Mucosa of descending colon (tissue), 3 donors: ENCODE data around the gene MRPL32. TPM values are rescaled to one million over a fixed set of nuclear protein-coding genes. Genes with fewer than 3 reads are reported as not detected.

Experiments used
- ATAC-seq: fragments of 200-7000 bp; cut with Tn5 transposase; one replicate; pipeline ENCODE4 v1.9.1; 2020; ENCODE audit warnings: mild to moderate bottlenecking, moderate library complexity
- DNase-seq, 3 donors: peaks; one replicate each; pipeline ENCODE4 v3.0.0-alpha.2; 2020
- H3K36me3 ChIP-seq: fragments of 200-600 bp; one replicate; pipeline ENCODE4 v1.8.0; 2021; ENCODE audit warnings: low read depth, mild to moderate bottlenecking
- H3K4me1 ChIP-seq: fragments of 200-600 bp; one replicate; pipeline ENCODE4 v1.8.0; 2021; ENCODE audit warnings: low read depth, mild to moderate bottlenecking
- H3K4me3 ChIP-seq: fragments of 200-600 bp; one replicate; pipeline ENCODE4 v1.8.0; 2021; ENCODE audit warnings: mild to moderate bottlenecking
- H3K9me3 ChIP-seq: fragments of 200-600 bp; one replicate; pipeline ENCODE4 v1.8.0; 2021; ENCODE audit warnings: mild to moderate bottlenecking
- intact Hi-C, 2 donors: fragments of 100-400 bp; cut with DNase I in 1 of 2; cut with micrococcal nuclease in 1 of 2; formaldehyde crosslinking; loops; one replicate each; pipeline versions ENCODE4 v1.11.0 to v1.11.1; 2022; cut with DNase I, micrococcal nuclease
- total RNA-seq, 3 donors: library from RNA; stranded (reverse); fragmentation: NEBNext Ultra II Directional in 2 of 3; extraction: Animal tissue kit (Norgen Biotek cat#: 25700) in 2 of 3; gene quantifications; one replicate each; pipeline versions ENCODE4 v1.2.1 to v1.2.4, GENCODE V29; 2021 to 2023
- TF ChIP-seq, protein P1 (sequence below): fragments of 200-600 bp; IDR thresholded peaks from one replicate; pipeline ENCODE4 v1.8.0; 2022; ENCODE audit warnings: antibody characterized with exemption, mild to moderate bottlenecking
- donor health status: DM: no; HTN: no; CAD: no; lungs with moderate emphysema.
- donor health status: DM: no; HTN: no; CAD: no.
- donor health status: DM: no; HTN: yes; CAD: no.

MRPL32 gene
- total RNA-seq, 3 donors from 2014 or later, result 32.2 to 44.4 (median 44.1) TPM

DNA sequence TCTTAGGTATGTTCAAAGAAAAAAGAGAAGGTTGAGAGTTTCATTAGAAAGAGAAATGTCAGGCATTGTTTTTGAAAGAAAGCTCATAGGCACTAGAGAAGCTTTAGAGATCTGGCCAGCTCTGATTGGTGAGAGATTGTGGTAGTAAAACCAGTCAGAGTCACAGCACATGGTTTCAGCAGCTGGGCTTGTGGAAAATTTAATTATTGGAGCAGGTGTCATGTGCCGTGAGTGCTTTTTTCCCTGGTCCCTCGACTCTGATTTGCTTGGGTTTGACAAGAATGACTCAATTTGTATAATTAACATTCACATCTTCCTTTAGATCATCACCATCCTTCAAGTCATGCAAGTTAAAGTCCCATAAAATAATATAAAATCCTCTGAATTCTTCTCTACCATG, 35.2 kb downstream of the MRPL32 start:
- TF ChIP-seq, protein P1, sequence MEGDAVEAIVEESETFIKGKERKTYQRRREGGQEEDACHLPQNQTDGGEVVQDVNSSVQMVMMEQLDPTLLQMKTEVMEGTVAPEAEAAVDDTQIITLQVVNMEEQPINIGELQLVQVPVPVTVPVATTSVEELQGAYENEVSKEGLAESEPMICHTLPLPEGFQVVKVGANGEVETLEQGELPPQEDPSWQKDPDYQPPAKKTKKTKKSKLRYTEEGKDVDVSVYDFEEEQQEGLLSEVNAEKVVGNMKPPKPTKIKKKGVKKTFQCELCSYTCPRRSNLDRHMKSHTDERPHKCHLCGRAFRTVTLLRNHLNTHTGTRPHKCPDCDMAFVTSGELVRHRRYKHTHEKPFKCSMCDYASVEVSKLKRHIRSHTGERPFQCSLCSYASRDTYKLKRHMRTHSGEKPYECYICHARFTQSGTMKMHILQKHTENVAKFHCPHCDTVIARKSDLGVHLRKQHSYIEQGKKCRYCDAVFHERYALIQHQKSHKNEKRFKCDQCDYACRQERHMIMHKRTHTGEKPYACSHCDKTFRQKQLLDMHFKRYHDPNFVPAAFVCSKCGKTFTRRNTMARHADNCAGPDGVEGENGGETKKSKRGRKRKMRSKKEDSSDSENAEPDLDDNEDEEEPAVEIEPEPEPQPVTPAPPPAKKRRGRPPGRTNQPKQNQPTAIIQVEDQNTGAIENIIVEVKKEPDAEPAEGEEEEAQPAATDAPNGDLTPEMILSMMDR, result no peak
- Histone ChIP-seq H3K4me3 (no peak overlapping the region), H3K9me3 (no peaks in the 10 kb centered on the region), H3K36me3 (no peaks in the 10 kb centered on the region), H3K4me1 (no peaks in the 10 kb centered on the region)
- DNase-seq (no peak), ATAC-seq (no peak)
- intact Hi-C loops, result no loop called here

DNA sequence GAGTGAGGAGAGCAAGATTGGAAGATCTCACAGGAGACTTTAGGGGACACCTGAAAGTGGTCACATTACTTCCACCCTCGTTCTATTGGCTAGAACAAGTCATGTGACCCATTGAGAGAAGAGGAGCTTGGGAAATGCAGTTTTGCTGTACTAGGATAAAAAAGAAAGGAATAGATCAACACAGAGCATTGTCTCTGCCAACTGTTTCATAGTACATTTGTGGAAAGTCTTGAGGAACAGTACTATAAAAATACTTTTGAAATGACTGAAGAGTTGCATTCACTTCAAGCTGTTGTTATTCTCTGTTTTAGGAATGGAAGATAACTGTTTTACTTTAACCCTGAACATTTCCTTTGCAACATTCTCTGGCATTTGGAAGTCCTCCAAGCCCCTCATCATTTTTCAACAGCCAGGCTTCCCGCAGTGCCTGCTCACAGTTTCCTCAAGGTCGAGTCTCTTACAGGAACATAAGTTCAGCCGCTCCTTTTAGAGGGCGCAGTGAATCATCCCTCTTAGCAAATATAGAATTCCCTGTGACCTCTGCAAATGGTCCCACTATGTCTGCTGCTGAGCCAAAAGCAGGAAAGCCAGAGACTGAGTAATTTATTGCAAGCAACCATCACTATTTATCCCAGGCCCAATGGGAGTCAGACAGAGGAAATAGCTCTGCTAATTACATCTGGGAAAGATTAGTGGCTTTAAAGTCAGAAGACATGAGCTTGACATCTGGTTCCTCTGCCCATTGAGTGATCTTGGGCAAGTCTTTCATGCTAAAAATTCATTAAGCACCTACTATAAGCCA, 40.7 kb downstream of the MRPL32 start:
- Histone ChIP-seq H3K4me3 (no peak overlapping the region), H3K9me3 (no peaks in the 10 kb centered on the region), H3K4me1 (no peaks in the 10 kb centered on the region), H3K36me3 (no peaks in the 10 kb centered on the region)
- TF ChIP-seq, protein P1, result no peak
- ATAC-seq (peak; percentile 65), DNase-seq (peak in 1 of 3 donors; percentile 23)
- intact Hi-C loops, result no loop called here

DNA sequence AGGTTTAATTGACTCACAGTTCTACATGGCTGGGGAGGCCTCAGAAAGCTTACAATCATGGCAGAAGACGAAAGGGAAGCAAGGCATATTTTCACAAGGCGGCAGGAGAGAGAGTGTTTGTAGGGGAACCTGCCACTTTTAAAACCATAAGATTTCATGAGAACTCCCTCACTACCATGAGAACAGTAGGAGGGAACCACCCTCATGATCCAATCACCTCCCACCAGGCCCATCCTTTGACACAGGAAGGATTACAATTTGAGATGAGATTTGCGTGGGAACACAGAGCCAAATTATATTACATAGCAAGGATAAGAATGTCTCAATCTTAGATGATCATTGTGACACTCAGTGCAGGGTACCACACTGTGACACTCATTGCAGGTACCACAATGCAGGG, 44.2 kb downstream of the MRPL32 start:
- DNase-seq (no peak), ATAC-seq (no peak)
- intact Hi-C loops, result no loop called here
- Histone ChIP-seq H3K4me1 (no peaks in the 10 kb centered on the region), H3K9me3 (no peaks in the 10 kb centered on the region), H3K36me3 (no peaks in the 10 kb centered on the region), H3K4me3 (no peak overlapping the region)
- TF ChIP-seq, protein P1, result no peak

DNA sequence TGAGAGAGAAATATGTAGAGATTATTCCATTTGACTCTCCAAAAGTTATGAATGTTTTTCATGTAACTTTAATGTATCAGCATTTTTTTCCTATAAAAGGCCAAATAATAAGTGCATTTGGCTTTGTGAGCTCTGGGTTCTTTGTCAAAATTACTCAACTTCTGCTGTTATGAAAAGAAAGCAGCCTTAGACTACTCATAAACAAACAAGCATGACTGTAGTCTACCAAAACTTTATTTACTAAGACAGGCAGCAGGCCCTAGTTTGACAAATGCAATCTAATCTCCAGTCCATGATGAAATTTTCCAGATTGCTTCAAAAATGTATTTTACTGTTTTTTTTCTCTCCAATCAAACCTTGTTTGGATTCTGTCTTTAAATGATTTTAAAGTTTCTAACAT, 46.3 kb downstream of the MRPL32 start:
- no peaks in the 10 kb centered on the region for H3K4me1 ChIP-seq
- TF ChIP-seq, protein P1, result no peak
- intact Hi-C loops, result no loop called here
- no peak overlapping the region for H3K4me3 ChIP-seq
- H3K36me3 ChIP-seq, result no peaks in the 10 kb centered on the region
- H3K9me3 ChIP-seq, result no peaks in the 10 kb centered on the region
- DNase-seq, result no peak
- no peak for ATAC-seq

DNA sequence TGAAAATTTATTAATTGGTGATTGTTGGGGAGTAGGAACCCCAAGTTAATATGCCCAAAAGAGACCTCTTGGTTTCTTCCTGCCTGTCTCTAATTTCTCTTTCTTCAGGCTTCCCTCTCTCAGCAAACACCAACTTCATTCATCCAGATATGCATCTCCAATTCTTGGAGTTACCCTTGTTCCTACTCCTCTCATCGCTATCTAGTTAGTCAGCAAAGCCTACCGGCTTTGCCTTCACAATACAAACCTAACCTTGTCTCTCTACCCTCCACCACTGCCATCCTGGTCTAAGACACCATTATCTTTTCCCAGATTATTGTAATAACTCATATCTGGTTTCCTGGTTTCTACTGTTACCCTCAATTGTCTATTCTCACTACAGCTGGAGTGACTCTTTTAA, 47.9 kb downstream of the MRPL32 start:
- Histone ChIP-seq H3K4me1 (no peaks in the 10 kb centered on the region), H3K9me3 (no peaks in the 10 kb centered on the region), H3K4me3 (no peak overlapping the region), H3K36me3 (no peaks in the 10 kb centered on the region)
- ATAC-seq, result no peak
- TF ChIP-seq, protein P1, result no peak
- intact Hi-C loops, result no loop called here
- DNase-seq, result no peak
